GM12874 (cell line): ENCODE results near the gene MBD2.

ENCODE experiments used
- CTCF ChIP-seq: IDR thresholded peaks from 2 replicates; pipeline ENCODE4 v1.5.1; 2011; ENCODE audit warnings: low read depth, mild to moderate bottlenecking, control low read depth, low read length, moderate library complexity; ENCODE audit not compliant: insufficient read depth

Gene MBD2

GRCh38 chr18:54203914-54204313 lies 20.6 kb downstream of the MBD2 start:
- no peak for TF ChIP-seq CTCF

- no peak for TF ChIP-seq CTCF
Measured at GRCh38 chr18:54202851-54203250, 21.6 kb downstream of the MBD2 start.

GRCh38 chr18:54197747-54198411 lies 26.6 kb downstream of the MBD2 start:
- TF ChIP-seq CTCF = no peak

GRCh38 chr18:54193786-54194185 lies 30.7 kb downstream of the MBD2 start:
- TF ChIP-seq CTCF = no peak

GRCh38 chr18:54192900-54193299 lies 31.6 kb downstream of the MBD2 start:
- no peak for TF ChIP-seq CTCF

GRCh38 chr18:54192415-54192814 lies 32.1 kb downstream of the MBD2 start:
- TF ChIP-seq CTCF = no peak

- no peak for TF ChIP-seq CTCF
Measured at GRCh38 chr18:54191352-54191751, 33.1 kb downstream of the MBD2 start.

GRCh38 chr18:54187372-54187771 lies 37.1 kb downstream of the MBD2 start:
- no peak for TF ChIP-seq CTCF
